GM12864 (cell line): ENCODE results near the gene INKA2.

Source experiments
- DNase-seq: peaks from one replicate; pipeline ENCODE4 v3.0.0-alpha.2; 2011; ENCODE audit warnings: low read depth
- H3K4me3 ChIP-seq: 2 replicates; pipeline ENCODE4 v1.5.1; 2011; ENCODE audit warnings: mild to moderate bottlenecking, low read depth, low read length, control low read depth
- CTCF ChIP-seq: IDR thresholded peaks from 2 replicates; pipeline ENCODE4 v1.5.1; 2011; ENCODE audit warnings: low read depth, mild to moderate bottlenecking, moderate library complexity, low read length, control low read depth, inconsistent platforms; ENCODE audit errors: missing control alignments

INKA2 gene

GRCh38 chr1:111738133-111738435 lies 1.1 kb downstream of the INKA2 start:
- DNase-seq, result no peak
- TF ChIP-seq CTCF, result no peak
- H3K4me3 ChIP-seq, result peak overlapping the region; percentile 59

GRCh38 chr1:111737216-111738132 lies 1.7 kb downstream of the INKA2 start:
- H3K4me3 ChIP-seq, result peak overlapping the region; percentile 59
- no peak for TF ChIP-seq CTCF
- DNase-seq, result no peak

GRCh38 chr1:111736548-111737215 lies 2.5 kb downstream of the INKA2 start:
- DNase-seq, result no peak
- TF ChIP-seq CTCF, result no peak
- no peak overlapping the region for H3K4me3 ChIP-seq

GRCh38 chr1:111735858-111736544 lies 3.2 kb downstream of the INKA2 start:
- H3K4me3 ChIP-seq, result no peak overlapping the region
- no peak for TF ChIP-seq CTCF
- no peak for DNase-seq

GRCh38 chr1:111735321-111735720 lies 3.9 kb downstream of the INKA2 start:
- no peak for DNase-seq
- H3K4me3 ChIP-seq, result no peak overlapping the region
- TF ChIP-seq CTCF, result no peak

- no peak overlapping the region for H3K4me3 ChIP-seq
- TF ChIP-seq CTCF, result no peak
- no peak for DNase-seq
Measured at GRCh38 chr1:111734856-111735255, 4.3 kb downstream of the INKA2 start.
